HG03060 (cell line): Measurements from ENCODE around the gene TADA2A.
"Not testable (repeated sequence)": the region's sequence is repeated elsewhere in the genome, so short reads cannot be mapped to it uniquely, and the experiment has no call there.

Experiments used
- ATAC-seq: cut with Tn5 transposase; IDR thresholded peaks from one replicate; pipeline ENCODE4 v1.9.1; 2021; ENCODE audit warnings: low read depth, moderate number of reproducible peaks; ENCODE audit not compliant: unreplicated experiment

TADA2A gene

DNA sequence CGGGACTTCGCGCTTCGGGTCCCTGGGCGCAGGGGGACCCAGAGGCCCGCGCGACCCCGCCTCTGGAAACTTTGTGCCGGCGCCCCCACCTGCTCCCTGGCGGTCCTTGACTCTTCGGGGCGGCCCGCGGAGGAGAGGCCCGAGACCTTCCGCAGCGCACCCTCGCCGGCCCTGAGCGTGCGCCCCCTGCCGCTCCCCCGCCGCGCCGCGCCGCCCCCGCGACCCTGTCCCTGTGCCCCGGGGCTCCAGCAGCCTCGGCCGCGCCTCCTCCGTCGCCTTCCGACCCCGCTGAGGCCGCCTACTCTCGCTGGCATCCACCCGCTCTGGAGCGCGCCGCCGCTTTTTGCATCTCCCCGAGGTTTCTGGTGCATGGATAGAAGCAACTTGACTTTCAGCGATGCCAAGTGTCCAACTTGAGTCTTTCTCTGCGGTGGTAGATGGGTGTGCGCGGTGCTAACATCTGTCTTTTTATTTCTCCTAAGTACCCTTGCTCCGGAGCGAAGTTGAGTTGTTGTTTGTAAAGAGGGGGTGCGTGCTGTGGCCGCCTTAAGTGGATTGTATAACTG lies 83.4 kb downstream of the TADA2A start:
- ATAC-seq, result no peak

GRCh38 chr17:37490638-37491614 lies 84.2 kb downstream of the TADA2A start:
- no peak for ATAC-seq

GRCh38 chr17:37492167-37492566 lies 85.5 kb downstream of the TADA2A start:
- no peak for ATAC-seq

DNA sequence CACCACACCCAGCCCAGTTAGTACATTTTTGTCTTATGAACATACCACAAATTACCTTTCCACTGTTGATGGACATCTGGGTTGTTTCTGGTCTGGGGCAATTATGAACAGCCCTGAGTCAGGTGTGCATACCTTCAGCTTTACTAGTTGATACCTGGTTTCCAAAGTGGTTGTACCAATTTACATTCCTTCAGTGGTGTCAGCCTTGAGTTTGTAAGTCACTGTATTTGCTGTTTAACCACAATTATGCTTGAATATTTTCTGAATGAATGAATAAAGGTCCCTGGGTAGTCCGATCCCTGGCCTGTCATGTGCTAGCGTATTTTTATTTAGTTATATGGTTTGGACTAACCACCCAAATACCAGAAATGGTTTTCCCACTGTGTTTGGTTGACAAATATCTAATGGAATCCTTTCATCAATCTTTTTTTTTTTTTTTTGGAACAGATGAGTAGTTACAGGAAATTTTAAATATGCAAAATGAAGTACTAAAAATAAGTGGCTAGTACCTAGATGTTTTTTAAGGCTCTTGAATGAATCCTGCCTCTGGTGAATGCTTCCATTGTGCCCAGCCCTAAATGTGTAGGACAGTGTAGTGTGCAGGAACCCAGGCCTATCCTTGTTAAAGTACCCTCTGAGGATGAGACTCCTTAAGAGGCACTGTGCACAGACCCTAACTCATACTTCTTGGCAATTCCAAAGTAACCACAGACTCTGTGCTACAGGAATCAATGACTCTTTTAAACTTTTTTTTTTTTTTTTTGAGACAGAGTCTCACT lies 86.8 kb downstream of the TADA2A start:
- ATAC-seq, result no peak

DNA sequence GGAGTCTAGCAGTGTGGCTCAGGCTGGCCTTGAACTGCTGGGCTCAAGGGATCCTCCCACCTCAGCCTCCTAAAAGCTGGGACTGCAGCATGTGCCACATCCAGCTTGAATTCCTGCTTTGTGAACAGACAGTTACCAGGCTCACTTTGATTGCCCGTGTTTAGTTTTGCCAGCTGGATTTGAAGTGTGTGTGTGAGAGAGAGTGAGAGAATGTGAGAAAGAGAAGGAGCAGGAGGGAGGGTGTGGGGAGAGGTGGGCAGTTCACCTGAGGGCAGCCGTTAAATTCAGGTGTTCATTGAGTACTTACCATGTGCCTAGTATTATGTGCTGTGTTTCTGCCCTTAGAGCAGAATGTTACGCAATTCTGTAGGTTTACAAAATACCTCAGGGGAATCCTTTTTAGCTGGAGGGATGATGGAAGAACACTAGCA lies 87.7 kb downstream of the TADA2A start:
- no peak for ATAC-seq

- no peak for ATAC-seq
These were observed 88.3 kb downstream of the TADA2A start for GRCh38 chr17:37494971-37495370.

- ATAC-seq, result no peak
These were observed 93.7 kb downstream of the TADA2A start for GRCh38 chr17:37500378-37500777.

DNA sequence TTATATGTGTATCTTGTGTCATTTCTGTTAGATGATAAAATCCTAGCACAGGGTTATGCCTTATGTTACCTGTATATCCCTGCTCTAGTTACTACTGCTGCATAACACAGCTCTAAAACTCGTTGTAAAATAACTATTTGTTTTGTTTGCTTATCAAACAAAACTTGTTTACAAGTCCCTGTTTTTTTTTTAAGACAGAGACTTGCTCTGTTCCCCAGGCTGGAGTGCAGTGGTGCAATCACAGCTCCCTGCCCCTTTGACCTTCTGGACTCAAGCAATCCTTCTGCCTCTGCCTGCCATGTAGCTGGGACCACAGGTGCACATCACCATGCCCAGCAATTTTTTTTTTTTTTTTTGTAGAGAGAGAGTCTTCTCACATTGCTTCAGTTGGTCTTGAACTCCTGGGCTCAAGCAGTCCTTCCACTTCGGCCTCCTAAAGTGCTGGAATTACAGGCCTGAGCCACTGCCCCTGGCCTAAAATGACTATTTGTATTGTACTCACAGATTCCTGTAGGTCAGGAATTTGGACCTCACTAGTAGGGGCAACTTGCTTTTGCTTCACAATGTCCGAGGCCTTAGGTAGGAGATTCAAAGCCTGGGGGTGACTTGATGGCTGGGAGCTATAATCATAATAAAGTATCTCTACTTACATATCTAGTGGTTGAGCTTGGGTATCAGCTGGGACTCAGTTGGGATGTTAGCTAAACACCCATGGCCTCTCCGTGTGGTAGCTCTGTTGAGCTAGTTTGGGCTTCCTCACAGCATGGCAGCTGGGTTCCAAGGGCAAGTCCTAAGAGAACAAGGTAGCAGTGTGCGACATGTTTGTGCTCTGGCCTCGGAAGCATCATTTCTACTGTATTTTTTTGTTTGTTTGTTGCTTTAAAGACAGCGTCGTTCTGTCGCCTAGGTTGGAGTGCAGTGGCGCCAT lies 95.6 kb downstream of the TADA2A start:
- no peak for ATAC-seq

DNA sequence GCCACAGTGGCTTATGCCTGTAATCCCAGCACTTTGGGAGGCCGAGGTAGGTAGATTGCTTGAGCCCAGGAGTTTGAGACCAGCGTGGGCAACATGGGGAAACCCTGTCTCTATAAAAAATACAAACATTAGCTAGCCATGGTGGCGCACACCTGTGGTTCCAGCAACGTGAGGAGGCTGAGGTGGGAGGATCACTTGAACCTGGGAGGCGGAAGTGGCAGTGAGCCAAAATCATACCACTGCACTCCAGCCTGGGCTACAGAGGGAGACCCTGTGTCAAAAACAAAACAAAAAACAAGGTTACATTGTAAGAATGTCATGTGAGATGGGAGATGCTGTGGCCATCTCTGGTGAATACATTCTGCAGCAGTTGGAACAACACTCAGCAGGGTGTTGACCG lies 96.5 kb downstream of the TADA2A start:
- no peak for ATAC-seq

DNA sequence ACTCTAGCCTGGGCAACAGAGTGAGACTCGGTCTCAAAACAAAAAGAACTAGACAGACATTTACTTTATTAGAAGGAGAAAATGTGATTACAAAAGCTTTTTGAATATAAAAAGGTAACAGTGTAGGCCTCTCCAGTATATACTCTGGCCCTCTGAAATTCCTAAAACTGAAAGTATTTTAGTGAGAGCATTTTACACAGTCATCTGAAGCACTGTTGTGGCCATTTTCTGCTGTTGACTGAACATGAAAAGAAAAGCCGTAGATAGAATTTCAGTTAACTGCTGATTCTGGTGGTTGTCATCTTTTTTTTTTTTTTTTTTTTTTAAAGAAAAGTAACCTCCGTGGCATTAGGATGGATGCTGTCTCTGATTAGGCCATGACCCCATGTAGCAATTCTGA lies 98.6 kb downstream of the TADA2A start:
- ATAC-seq, result no peak

GRCh38 chr17:37506678-37507077 lies 100.0 kb downstream of the TADA2A start:
- ATAC-seq, result no peak

DNA sequence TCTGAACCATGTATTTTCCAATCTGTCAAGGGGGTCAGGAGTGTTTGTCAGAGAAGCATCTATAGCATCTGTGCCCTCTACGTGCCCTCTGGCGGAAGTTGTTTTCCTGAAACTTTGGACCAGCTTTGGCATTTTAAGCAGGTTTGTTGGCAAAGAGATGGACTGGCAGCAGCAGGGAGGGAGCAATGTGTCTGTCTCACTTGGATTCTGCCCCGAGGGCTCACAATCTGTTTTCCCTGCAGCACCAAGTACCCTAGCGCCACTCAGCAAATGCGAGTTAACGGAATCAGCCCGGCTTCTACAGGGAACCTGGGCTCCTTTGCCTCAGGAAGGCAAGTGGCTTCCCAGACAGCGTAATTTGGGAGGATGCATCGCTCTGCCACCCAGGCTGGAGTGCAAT lies 100.4 kb downstream of the TADA2A start:
- no peak for ATAC-seq

GRCh38 chr17:37510056-37510455 lies 103.4 kb downstream of the TADA2A start:
- no peak for ATAC-seq

DNA sequence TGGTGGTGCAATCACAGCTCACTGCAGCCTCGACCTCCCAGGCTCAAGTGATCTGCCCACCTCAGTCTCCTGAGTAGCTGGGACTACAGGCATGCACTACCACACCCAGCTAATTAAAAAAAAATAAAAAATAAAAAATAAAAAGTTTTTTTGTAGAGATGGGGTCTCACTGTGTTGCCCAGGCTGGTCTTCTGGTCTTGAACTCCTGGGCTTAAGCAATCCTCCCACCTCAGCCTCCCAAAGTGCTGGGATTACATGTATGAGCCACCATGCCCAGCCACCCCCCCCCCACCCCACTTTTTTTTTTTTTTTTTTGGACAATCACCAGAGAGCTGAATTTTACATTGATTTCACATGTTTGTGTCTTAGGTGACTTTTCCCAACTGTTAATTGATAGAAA lies 105.0 kb downstream of the TADA2A start:
- not testable (repeated sequence) for ATAC-seq

DNA sequence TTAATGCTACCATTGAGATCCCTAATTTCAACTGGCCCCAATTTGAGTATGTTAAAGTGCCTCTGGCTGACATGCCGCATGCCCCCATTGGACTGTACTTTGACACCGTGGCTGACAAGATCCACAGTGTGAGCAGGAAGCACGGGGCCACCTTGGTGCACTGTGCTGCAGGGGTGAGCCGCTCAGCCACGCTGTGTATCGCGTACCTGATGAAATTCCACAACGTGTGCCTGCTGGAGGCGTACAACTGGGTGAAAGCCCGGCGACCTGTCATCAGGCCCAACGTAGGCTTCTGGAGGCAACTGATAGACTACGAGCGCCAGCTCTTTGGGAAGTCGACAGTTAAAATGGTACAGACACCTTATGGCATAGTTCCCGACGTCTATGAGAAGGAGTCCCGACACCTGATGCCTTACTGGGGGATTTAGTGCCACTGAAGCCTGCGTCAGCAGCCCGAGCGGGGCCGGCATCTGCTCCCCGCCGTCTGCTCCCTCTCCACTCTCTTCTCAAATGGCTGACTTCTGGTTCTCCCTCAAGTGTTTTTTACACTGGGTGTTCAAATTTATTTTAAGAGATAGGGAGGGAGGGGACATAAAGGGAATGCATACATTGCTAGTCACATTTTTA lies 105.9 kb downstream of the TADA2A start:
- no peak for ATAC-seq

DNA sequence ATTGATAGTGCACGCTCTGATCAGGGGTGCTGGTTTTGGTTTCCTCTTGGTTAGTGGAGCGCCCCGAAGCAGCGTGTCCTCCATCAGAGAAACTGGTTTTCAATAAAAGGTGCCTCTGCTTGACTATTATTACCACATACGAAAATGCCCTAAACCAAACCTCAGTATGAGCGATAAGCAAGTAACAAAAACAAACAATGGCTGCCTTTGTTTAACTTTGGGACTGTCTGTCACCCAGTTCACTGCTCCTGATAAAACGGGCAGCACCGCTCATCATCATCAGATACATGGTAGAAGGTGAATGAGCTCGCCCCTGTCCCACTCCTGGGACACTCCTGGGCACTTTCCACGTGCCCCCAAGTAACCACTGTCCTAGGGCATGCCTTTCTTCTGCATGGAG lies 107.0 kb downstream of the TADA2A start:
- ATAC-seq, result no peak

DNA sequence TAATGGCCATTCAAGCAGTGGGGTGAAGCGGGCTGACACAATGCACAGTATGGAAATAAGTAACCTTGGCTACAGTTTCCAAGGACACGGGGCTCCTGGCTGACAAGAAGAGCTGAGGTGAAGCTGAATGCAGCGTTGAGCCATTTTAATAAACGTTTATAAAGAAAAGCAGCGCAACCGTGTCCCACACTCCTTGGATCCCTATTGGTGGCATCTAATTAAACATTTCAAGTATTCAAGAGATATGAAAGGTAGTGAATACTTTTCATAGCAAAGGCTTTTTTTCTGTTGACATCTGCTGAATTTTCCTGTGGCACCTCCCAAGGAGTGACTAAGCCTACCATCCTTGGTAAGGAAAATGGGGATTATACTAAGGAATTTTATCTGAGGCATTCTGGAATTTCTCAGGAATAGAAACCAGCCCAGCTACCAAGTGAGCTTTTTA lies 109.5 kb downstream of the TADA2A start:
- no peak for ATAC-seq

DNA sequence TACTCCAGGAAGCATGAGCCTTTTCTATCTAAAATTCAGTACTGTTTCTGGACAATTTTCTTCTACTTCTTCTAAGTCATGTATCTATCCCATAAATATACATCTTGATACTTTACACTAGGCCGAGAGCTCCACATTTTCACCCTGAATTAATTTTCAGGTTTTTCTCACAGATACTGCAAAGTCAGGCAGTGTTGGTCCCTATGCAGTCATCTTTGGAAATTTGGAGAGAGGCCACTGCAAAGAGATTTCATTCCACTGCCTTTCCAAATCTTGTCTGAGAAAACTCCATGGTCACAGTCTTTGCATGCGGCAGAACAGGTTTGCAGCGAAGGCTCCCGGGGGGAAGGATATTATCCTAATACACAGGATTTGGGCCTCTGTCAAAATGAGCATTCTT lies 111.2 kb downstream of the TADA2A start:
- no peak for ATAC-seq

DNA sequence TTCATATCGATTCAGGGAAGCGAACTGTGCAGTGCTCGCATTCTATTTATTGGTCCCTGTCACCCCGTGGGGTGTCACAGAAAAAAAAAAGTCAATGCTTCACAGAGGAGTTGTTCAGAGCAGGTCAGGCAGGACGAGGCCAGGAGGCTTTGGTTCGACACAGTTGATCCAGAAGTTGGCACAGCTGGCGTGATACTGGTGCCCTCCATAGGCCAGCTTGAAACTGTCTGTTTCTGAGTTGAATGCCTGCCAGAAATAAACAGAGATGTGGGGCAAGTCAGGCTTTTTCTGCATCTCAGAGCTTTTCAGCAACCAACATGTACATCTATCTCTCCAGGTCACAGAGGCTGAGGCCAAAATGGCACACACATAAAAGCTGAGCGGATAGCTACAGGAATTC lies 112.1 kb downstream of the TADA2A start:
- ATAC-seq, result no peak
